WERI-Rb-1 (cell line): Measurements from ENCODE around the gene MYOZ3.

Source experiments
- DNase-seq: peaks from one replicate; pipeline ENCODE4 v3.0.0-alpha.2; 2020
- H3K27ac ChIP-seq: fragments of 250-450 bp; sonication (Bioruptor Pico); 2 replicates; pipeline ENCODE4 v1.5.1; 2020; ENCODE audit warnings: mild to moderate bottlenecking, moderate library complexity
- H3K27me3 ChIP-seq: fragments of 250-450 bp; sonication (Bioruptor Pico); 2 replicates; pipeline ENCODE4 v1.5.1; 2021; ENCODE audit warnings: mild to moderate bottlenecking, low read depth, moderate library complexity; ENCODE audit not compliant: insufficient read depth, severe bottlenecking
- H3K36me3 ChIP-seq: fragments of 250-450 bp; sonication (Bioruptor Pico); 2 replicates; pipeline ENCODE4 v1.5.1; 2020; ENCODE audit warnings: mild to moderate bottlenecking, moderate library complexity
- H3K4me3 ChIP-seq: 2 replicates; pipeline ENCODE4 v1.5.1; 2011; ENCODE audit warnings: low read depth, mild to moderate bottlenecking, control low read depth, low read length
- H3K9me3 ChIP-seq: fragments of 250-450 bp; sonication (Bioruptor Pico); 2 replicates; pipeline ENCODE4 v1.5.1; 2021; ENCODE audit warnings: mild to moderate bottlenecking, moderate library complexity; ENCODE audit not compliant: severe bottlenecking
- CTCF ChIP-seq: IDR thresholded peaks from 2 replicates; pipeline ENCODE4 v1.5.1; 2011; ENCODE audit warnings: low read depth, mild to moderate bottlenecking, control low read depth, inconsistent platforms, low read length

MYOZ3 gene

GRCh38 chr5:150675069-150675468, 14.0 kb downstream of the MYOZ3 start:
- no peaks in the 10 kb centered on the region for H3K36me3 ChIP-seq
- H3K9me3 ChIP-seq: no peaks in the 10 kb centered on the region
- DNase-seq: no peak
- no peak overlapping the region for H3K4me3 ChIP-seq
- H3K27ac ChIP-seq: no peak overlapping the region
- H3K27me3 ChIP-seq: no peaks in the 10 kb centered on the region
- no peak for TF ChIP-seq CTCF

GRCh38 chr5:150676578-150676977, 15.5 kb downstream of the MYOZ3 start:
- no peaks in the 10 kb centered on the region for H3K9me3 ChIP-seq
- no peak for TF ChIP-seq CTCF
- no peaks in the 10 kb centered on the region for H3K27me3 ChIP-seq
- no peak overlapping the region for H3K27ac ChIP-seq
- DNase-seq: no peak
- H3K36me3 ChIP-seq: no peaks in the 10 kb centered on the region
- no peak overlapping the region for H3K4me3 ChIP-seq

- TF ChIP-seq CTCF: no peak
- Histone ChIP-seq H3K27ac (no peak overlapping the region), H3K4me3 (no peak overlapping the region), H3K9me3 (no peaks in the 10 kb centered on the region), H3K27me3 (no peaks in the 10 kb centered on the region), H3K36me3 (peaks cover 37% of the 10 kb centered on the region)
- no peak for DNase-seq
These were observed 28.1 kb downstream of the MYOZ3 start for GRCh38 chr5:150689120-150689519.

- no peak overlapping the region for H3K4me3 ChIP-seq
- DNase-seq: no peak
- no peaks in the 10 kb centered on the region for H3K27me3 ChIP-seq
- peaks cover 54% of the 10 kb centered on the region for H3K36me3 ChIP-seq
- H3K9me3 ChIP-seq: no peaks in the 10 kb centered on the region
- no peak for TF ChIP-seq CTCF
- no peak overlapping the region for H3K27ac ChIP-seq
These were observed 29.7 kb downstream of the MYOZ3 start for GRCh38 chr5:150690760-150691159.

- Histone ChIP-seq H3K4me3 (no peak overlapping the region), H3K36me3 (peaks cover 69% of the 10 kb centered on the region), H3K9me3 (no peaks in the 10 kb centered on the region), H3K27ac (no peak overlapping the region), H3K27me3 (no peaks in the 10 kb centered on the region)
- no peak for DNase-seq
- TF ChIP-seq CTCF: no peak
These were observed 31.2 kb downstream of the MYOZ3 start for GRCh38 chr5:150692276-150692675.

- H3K27me3 ChIP-seq: no peaks in the 10 kb centered on the region
- no peaks in the 10 kb centered on the region for H3K9me3 ChIP-seq
- H3K36me3 ChIP-seq: peaks cover 88% of the 10 kb centered on the region
- H3K27ac ChIP-seq: no peak overlapping the region
- no peak for TF ChIP-seq CTCF
- no peak for DNase-seq
- H3K4me3 ChIP-seq: no peak overlapping the region
These were observed 33.6 kb downstream of the MYOZ3 start for GRCh38 chr5:150694612-150695011.
